Measurements from ENCODE around the gene PPP1R2.

The PPP1R2 gene

GRCh38 chr3:195563317-195563716 is 20.2 kb upstream of the PPP1R2 start:
- DNase-seq, result no peak

DNA sequence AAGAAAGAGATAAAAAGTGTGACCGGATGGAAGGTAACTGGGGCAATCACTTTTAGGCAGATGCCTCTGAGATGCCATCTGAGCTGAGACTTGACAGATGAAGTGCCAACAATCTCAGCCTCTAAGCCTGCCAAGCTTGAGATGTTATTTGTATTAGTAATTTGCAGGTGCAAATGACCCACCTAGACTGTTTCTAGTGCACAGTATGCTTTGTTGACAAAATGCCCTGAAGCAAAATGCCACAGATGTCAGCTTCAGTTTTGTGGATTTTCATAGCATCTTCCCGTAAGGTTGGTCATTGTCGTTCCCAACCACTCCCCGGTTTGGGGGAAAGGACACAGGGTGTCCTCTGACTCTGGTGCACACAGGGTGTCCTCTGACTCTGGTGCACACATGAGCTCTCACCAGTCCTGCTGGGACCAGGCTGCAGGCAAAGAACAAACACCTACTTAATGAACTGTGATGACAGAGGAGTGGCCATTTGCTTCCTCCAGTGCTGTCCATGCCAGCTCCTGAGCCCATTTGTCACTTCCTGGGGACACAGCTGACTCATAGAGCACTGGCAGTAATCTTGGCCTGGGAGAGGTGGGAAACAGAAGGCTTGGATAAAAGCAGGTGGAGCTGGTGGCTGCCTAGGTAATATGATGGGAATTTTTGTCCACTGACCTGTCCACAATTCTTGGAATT is 16.7 kb upstream of the PPP1R2 start:
- no peak for DNase-seq

DNA sequence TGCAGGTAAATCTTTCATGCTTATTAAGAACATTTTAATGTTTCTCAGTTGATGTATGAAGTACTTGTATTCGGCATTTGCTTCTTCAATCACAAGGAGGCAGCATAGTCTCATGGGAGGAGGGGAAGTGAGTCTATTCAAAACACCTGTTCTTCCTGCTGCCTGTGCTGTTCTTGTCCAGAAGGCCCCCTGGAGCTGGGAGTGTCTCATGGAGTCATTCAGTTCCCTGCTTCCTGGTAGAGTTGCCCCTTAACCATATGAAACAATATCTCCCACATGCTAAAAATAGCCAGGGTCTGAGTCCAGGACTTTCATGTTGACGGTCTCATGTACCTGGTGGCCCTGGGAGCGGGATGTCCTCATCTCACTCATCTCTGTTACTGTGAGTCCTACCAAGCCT is 15.5 kb upstream of the PPP1R2 start:
- no peak for DNase-seq

DNA sequence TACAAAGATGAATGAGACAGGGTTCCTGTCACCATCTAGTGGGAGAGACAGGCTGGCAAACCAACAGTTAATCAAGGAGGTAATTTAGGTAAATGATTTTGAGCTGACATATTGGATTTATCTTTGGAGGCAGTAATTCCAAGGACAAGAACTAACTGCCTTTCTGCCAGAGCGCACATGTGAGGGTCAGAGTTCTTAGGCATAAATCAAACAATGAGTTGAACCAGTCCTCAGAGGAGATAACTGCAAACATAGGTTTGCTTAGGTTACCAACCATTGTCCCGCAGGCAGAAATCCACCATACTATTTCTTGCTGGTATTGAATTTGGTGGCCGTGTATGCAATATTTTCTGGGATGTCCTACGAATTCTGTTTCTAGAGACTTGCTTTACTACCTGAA is 14.2 kb upstream of the PPP1R2 start:
- no peak for DNase-seq

DNA sequence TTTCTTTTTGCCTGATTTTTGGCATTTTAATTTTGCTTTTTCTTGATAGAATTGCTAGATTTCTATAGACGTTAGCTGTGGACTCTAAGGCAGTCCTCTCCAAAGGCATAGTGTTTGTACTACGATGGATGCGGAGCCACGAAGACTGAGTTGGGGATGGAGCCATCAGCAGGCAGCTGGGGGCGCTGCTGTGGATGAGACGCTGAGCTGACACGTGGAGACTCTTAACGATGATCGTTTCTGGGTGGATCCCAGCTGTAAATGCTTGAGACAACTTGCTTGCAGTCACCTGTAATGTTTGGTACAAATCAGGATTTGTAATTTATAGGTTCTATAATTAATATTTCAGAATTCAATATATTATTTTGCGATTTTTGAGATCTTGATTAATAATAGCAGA is 13.3 kb upstream of the PPP1R2 start:
- no peak for DNase-seq

DNA sequence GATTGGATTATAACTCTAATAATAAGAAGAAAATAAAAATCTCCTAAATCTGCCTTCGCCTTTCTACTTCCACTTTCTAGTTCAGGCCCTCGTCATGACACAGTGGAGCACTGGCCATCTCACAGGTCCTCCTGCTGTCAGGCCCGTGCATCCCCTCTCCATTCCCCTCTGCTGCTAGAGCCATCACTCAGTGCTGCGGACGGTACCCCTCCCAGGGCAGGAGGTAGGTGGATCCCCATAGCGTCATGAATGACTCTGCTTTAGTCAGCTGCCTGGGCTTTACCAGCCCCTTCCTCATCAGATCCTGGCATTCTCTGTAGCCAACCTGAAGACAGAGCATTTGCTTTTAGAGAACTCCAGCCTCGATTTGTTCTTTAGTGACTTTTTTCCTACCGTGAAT is 12.0 kb upstream of the PPP1R2 start:
- DNase-seq, result no peak

- no peak for DNase-seq
Measured at GRCh38 chr3:195554458-195554857, 11.3 kb upstream of the PPP1R2 start.

GRCh38 chr3:195553268-195553667 is 10.1 kb upstream of the PPP1R2 start:
- no peak for DNase-seq

GRCh38 chr3:195551381-195551978 is 8.4 kb upstream of the PPP1R2 start:
- no peak for DNase-seq

- DNase-seq, result no peak
Measured at GRCh38 chr3:195550723-195551122, 7.6 kb upstream of the PPP1R2 start.

DNA sequence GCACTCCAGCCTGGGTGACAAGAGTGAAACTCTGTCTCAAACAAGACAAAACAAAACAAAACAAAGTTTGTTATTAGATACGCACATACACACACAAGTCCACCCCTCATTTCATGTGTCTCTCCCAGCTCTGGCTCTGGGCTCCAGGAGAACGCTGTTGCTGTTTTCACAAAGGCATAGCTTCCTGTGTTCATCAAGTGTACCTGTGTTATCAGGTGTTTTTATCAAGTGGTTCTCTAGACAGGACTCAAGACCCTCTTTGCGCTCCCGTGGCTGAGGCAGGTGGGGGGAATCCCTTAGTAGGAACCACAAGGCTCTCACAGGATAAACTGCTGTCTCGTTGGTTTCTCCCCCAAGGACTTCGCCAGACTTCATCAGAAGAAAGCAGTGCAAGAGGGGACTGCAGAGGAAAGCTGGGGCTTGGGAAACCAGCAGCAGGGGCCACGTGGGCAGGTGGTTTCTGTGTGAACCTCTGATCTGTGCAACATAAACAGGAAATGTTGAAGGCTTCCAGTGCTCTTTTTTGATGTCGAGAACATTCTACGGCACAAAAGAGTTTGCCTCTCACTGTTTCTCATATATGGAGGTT is 6.9 kb upstream of the PPP1R2 start:
- no peak for DNase-seq

- DNase-seq, result no peak
Measured at GRCh38 chr3:195548987-195549386, 5.9 kb upstream of the PPP1R2 start.

DNA sequence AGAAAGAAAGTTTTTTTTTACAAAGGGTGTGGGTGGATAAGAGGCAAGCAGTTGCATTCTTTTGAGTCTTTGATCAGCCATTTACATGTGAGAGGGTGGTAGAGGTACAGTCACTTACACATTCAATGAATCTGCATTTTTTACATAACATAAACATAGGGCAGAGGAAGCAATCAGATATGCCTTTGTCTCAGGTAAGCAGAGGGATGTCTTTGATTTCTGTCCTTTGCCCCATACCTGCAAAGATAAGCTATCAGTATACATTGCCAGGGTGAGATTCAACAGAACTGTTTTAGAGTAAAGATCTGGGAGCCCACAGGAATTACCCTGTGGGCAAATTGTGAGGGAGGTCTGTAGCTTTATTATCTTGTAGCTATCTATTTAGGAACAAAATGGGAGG is 5.4 kb upstream of the PPP1R2 start:
- no peak for DNase-seq

GRCh38 chr3:195548006-195548405 is 4.9 kb upstream of the PPP1R2 start:
- no peak for DNase-seq

GRCh38 chr3:195546130-195546560 is 3.0 kb upstream of the PPP1R2 start:
- no peak for DNase-seq

GRCh38 chr3:195544634-195545033 is 1.5 kb upstream of the PPP1R2 start:
- no peak for DNase-seq

- DNase-seq, result no peak
Measured at GRCh38 chr3:195544230-195544536, 1.1 kb upstream of the PPP1R2 start.

DNA sequence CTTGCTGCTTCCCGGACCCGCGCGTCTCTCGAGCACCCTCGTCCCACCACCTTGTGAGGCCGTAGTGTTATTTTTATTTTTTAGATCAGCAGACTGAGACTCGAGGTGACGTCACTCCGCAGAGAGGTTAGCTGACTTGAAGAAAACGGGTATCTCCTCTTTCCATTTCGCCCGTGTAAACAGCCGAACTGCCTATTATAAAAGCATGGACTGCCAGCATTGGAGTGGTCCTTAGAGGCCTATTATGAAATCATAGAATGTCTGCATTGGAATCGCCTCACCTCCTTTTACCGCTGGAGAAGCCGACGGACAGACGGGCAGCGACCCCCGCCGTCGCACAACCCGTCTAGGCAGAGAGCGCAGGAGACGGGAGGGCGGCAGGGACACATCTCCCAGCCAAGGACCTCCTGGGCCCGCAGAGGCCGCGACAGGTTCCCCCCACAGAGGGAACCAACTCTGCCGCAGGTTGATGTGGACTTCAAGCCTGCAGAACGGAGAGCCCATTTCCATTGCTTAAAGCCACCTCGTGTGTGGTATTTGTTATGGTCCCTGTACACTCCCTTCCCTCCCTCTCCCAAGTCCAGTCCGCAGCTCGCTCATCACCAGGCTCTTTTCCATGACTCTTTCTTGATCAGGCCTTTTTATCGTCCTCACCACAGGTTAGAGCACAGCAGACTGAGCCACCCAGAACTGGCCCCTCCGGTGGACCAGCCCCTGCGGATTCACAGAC is 540 bp upstream of the PPP1R2 start:
- no peak for DNase-seq

DNA sequence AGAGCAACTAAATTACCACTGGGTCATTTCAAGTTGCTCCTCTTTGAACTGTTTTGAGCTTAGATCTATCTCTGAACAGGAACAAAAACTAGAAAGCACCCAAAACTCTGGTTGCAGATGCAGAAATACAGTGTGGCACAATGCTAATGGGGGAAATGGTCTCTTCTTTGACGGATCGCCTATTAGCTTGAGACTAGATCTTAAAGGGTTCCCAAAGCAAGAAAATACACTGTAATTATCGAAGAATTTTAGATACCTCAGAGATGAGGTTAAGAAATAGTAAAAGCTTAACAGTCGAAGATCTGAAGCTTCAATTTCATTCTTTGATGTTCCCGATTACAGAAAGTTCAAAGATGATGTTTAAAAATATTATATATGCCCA is 818 bp downstream of the PPP1R2 start:
- DNase-seq, result no peak

DNA sequence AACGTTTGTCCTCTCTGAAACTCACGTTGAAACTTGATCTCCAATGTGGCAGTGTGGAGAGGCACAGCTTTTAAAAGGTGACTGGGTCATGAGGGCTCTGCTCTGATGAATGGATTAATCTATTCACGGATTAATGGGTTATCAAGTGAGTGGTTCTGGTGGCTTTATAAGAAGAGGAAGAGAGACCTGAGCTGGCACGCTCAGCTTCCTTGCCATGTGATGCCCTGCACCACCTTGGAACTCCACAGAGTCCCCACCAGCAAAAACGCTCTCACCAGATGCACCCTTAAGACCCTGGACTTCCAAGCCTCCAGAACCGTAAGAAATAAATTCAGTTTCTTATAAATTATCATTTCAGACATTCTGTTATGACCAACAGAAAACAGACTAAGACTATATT is 2.6 kb downstream of the PPP1R2 start:
- DNase-seq, result no peak

DNA sequence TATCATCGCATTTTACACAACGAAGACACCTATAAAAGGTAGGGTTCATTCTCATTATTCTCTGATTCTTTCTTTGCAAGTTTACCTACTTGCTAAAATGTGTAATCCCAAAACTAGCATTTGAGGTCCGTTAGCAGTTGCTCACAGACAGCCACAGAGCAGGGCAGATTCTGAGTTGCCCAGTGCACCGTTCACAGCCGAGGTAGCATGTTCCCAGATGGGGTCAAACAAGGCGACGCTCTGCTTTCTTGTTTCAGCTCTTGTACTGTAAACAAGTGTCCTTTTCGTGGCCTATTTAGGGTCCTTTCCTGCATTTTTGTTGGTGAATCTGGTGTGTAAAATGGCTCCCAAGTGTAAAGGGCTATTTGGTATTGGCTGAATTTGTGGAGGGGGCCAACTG is 3.1 kb downstream of the PPP1R2 start:
- DNase-seq, result no peak

GRCh38 chr3:195539479-195539878 is 3.6 kb downstream of the PPP1R2 start:
- DNase-seq, result no peak

DNA sequence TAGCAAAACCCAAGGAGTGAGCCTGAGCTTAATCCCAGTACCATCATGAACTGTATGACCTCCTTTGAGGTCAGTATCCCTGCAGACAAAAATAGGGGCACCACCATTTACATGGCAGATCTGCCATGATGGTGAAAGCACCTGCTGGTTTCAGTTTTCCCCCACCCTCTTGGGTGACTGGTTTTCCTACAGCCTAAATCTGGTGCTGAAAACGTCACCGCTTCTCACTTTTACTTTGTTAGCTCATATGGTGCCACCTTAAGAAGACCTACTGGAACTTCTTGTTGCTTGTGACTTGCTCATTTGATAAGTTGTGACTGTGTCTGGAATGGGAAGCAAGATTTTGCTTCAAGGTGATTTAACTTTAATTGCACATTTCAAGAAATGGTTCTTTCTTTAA is 5.1 kb downstream of the PPP1R2 start:
- no peak for DNase-seq

GRCh38 chr3:195535293-195535692 is 7.8 kb downstream of the PPP1R2 start:
- DNase-seq, result no peak

All from T1000 (cell line).